HT-29 (cell line): ENCODE measurements around the gene PTGR3. TPM values are rescaled to one million over a fixed set of nuclear protein-coding genes. Genes with fewer than 3 reads are reported as not detected.

Experiments
- DNase-seq: peaks from one replicate; pipeline ENCODE4 v3.0.0-alpha.2; 2015; ENCODE audit warnings: low spot score
- total RNA-seq: library from RNA; depleted of rRNA; stranded (reverse); fragments of >200 nt; shearing (Covaris generic); gene quantifications from 2 replicates; pipeline ENCODE4 v1.2.3, GENCODE V29; 2014; rRNA removed

PTGR3 gene
- total RNA-seq, 1 experiment from 2014 or later = 7.0 TPM

DNA sequence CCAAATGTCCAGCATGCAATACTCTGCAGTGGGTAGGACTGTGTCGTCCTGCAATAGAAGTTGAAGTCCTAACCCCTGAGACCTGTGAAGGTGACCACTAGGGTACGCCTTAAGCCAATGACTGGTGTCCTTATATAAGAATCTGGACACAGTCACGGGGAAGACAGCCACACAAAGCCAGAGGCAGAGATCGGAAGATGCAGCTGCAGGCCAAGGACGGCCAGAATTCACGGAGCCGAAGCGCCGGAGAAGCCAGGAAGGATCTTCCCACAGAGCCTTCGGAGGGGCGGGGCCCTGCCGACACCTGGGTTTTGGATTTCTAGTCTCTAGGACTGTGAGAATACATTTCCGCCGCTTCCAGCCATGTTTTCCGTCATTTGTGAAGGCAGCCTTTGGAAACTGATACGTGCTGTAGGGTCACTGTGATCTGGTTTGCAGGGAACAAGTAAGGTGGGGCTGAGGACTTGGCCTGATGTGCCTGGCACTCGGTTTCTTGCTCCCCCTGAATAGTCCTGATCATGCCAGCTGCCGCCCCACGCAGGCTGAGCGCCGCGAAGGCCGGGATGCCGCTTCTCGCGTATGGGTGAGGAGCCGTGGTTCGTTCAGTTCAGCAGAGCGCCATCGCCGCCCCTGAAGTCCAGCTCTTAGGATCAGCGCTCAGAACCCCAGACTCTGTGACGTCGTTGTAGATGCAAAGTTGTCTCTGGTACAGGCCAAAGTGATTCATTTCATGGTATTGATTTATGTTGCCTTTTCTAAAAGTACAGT lies 38.7 kb downstream of the PTGR3 start:
- DNase-seq = no peak

DNA sequence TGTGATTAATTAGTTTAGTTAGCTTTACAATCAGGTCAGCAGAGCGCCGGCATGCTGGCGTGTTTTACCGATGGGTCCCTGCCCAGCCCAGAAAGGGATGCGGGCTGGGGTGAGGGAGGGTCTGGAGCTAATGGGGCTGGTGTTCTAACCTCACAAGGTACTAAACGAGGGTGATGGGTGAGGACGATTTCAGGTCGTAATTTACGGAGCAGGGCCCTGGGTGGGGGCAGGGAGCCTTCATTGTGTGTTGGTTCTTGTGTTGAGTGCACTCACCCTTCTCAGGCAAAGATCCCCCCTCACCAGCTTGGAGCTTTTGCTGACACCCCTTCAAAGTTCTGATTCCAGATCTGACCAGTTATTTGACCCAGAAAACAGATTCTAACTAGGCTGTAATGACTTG lies 39.5 kb downstream of the PTGR3 start:
- DNase-seq = no peak

GRCh38 chr18:75168619-75169018 lies 40.3 kb downstream of the PTGR3 start:
- no peak for DNase-seq

DNA sequence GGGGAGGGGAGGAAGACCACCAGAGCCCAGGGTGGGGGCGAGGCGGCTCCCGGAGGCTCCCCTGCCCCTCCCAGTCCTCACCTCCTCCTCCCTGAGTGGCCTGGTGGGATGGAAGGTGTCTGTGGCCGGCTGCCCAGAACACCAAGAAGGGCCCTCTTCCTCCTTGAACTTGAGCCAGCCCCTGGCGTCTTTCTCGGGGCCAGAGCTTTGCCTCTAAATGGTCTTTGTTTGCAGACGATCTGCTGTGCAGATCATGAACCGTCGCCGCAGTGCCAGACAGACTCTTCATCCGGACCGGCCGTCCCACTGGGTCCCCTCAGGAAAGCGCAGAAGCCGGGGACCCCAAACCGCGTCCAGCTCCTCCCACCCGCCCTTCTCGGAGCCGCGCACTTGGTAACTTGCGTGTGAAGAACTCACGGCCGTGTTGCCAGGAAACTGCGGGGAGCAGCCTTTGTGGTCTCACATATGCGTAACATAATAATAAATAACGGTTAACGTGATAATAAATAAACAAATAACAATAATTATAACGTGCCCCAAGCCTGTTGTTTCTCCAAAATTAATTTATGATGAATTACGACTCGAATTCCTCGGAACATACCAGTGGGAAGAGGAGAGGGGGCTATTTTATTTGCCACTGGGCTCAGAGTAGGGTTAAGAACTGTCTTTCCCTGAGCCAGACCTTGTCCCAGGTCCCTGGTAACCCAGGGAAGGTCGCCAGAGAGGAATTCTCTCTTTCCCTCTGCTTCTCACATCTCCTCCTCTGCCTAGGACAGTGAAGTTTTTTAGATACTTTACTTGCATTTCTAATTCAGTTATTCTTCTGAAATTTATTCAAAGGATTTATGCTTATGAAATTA lies 41.0 kb downstream of the PTGR3 start:
- DNase-seq = no peak

GRCh38 chr18:75167137-75167536 lies 41.8 kb downstream of the PTGR3 start:
- DNase-seq = no peak

- no peak for DNase-seq
These were observed 43.0 kb downstream of the PTGR3 start for GRCh38 chr18:75165926-75166325.

- no peak for DNase-seq
These were observed 44.5 kb downstream of the PTGR3 start for GRCh38 chr18:75164479-75164878.

DNA sequence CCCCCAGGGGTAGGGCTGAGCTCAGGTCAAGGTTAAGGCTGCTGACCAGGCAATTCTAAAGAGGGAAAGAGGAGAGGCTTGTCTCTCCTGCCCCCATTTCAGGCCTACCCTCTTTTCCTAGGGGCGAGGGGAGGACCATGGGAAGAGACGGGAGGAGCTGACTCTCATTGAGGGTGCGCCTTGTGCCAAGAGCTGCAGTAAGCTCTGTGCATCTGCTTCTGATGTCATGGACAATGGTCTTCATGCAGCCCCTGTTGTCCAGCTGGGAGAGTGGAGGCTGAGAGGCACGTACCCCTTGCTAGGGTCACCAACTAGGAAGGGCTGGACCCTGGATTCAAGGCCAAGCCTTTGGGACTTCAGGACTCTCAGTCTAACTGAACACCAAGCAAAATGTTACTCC lies 45.2 kb downstream of the PTGR3 start:
- no peak for DNase-seq

GRCh38 chr18:75162978-75163377 lies 46.0 kb downstream of the PTGR3 start:
- DNase-seq = no peak

- DNase-seq = no peak
These were observed 46.5 kb downstream of the PTGR3 start for GRCh38 chr18:75162467-75162866.

DNA sequence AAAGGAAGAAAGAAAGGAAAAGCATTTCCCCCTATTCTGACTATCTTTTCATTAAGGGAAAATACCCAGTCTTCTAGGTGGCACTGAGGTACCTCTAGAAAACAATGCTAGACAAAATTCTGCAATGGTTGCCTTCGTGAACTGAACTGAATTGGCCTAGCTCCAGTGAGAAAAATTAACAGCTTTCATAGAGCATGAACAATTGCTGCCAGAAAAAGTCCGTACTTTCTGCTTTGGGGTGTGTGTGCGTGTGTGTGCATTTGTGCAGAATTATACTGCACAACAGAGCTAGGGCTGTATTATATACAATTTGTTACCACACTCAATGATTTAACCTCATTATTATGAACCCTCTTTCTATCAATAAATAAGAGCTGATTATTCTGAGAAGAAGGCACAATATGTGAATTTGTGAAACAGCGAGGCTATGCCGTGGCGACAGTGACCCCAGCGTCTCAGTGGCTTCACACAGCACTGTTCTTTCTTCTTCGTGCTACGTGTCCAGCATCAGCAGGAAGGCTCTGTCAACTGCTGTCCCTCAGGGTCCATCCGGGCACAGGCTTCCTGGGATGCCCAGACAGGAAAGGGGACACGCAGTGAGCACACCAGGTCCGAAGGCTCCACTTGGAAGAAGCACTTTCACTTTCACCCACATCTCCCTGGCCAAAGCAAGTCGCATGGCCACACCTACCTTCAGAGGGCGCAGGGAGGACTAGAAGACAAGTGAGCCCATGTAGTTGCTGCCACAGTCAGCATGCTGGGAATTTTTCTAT lies 47.5 kb downstream of the PTGR3 start:
- peak; percentile 40 for DNase-seq

- no peak for DNase-seq
These were observed 48.6 kb downstream of the PTGR3 start for GRCh38 chr18:75160364-75160763.

GRCh38 chr18:75159646-75160356 lies 49.1 kb downstream of the PTGR3 start:
- no peak for DNase-seq

GRCh38 chr18:75159238-75159518 lies 49.8 kb downstream of the PTGR3 start:
- no peak for DNase-seq

Other genes with a start within 250 kb of the PTGR3 start
- 7.5 and 8.1 TPM in 2 replicates for gene TSHZ1, start 1.7 kb upstream of the PTGR3 start, total RNA-seq
- not detected in 2 replicates for gene SMIM21, start 218.6 kb upstream of the PTGR3 start, total RNA-seq